Measurements from ENCODE around the gene AMPH.

The AMPH gene

GRCh38 chr7:38451840-38452239 lies 179.3 kb downstream of the AMPH start:
- TF ChIP-seq POLR2AphosphoS5 (IDR thresholded peaks at IDR 0.05; ENCODE audit: low read depth, low read length) (no peak), SIN3A (IDR thresholded peaks at IDR 0.05; ENCODE audit: borderline replicate concordance, insufficient read depth, low read length) (no peak), REST (IDR thresholded peaks at IDR 0.05; ENCODE audit: insufficient read depth in 1 of 2, low read depth in 2 of 2, low read length in 2 of 2) (no peak), FOXP2 (optimal IDR thresholded peaks at IDR 0.05; ENCODE audit: borderline replicate concordance, extremely low read depth, extremely low read length, insufficient read depth) (no peak)

GRCh38 chr7:38448584-38449234 lies 182.5 kb downstream of the AMPH start:
- TF ChIP-seq TAF1 (IDR thresholded peaks at IDR 0.05; ENCODE audit: borderline replicate concordance, insufficient read depth, low read length) (no peak), SIN3A (IDR thresholded peaks at IDR 0.05; ENCODE audit: borderline replicate concordance, insufficient read depth, low read length) (no peak), FOXP2 (optimal IDR thresholded peaks at IDR 0.05; ENCODE audit: borderline replicate concordance, extremely low read depth, extremely low read length, insufficient read depth) (no peak), REST (IDR thresholded peaks at IDR 0.05; ENCODE audit: insufficient read depth in 1 of 2, low read depth in 2 of 2, low read length in 2 of 2) (no peak), POLR2AphosphoS5 (IDR thresholded peaks at IDR 0.05; ENCODE audit: low read depth, low read length) (no peak)

- TF ChIP-seq FOXP2 (optimal IDR thresholded peaks at IDR 0.05; ENCODE audit: borderline replicate concordance, extremely low read depth, extremely low read length, insufficient read depth) (no peak), REST (IDR thresholded peaks at IDR 0.05; ENCODE audit: insufficient read depth in 1 of 2, low read depth in 2 of 2, low read length in 2 of 2) (no peak), SIN3A (IDR thresholded peaks at IDR 0.05; ENCODE audit: borderline replicate concordance, insufficient read depth, low read length) (no peak), TAF1 (IDR thresholded peaks at IDR 0.05; ENCODE audit: borderline replicate concordance, insufficient read depth, low read length) (no peak), POLR2AphosphoS5 (IDR thresholded peaks at IDR 0.05; ENCODE audit: low read depth, low read length) (no peak)
These were observed 183.1 kb downstream of the AMPH start for GRCh38 chr7:38448054-38448453.

GRCh38 chr7:38438970-38439369 lies 192.2 kb downstream of the AMPH start:
- no peak for TF ChIP-seq FOXP2 (optimal IDR thresholded peaks at IDR 0.05; ENCODE audit: borderline replicate concordance, extremely low read depth, extremely low read length, insufficient read depth)
- TF ChIP-seq TAF1 (IDR thresholded peaks at IDR 0.05; ENCODE audit: borderline replicate concordance, insufficient read depth, low read length), result no peak
- TF ChIP-seq POLR2AphosphoS5 (IDR thresholded peaks at IDR 0.05; ENCODE audit: low read depth, low read length), result no peak
- no peak for TF ChIP-seq SIN3A (IDR thresholded peaks at IDR 0.05; ENCODE audit: borderline replicate concordance, insufficient read depth, low read length)
- no peak for TF ChIP-seq REST (IDR thresholded peaks at IDR 0.05; ENCODE audit: insufficient read depth in 1 of 2, low read depth in 2 of 2, low read length in 2 of 2)

Measured in PFSK-1 (cell line).